ENCODE results near the gene PCDHA11. TPM values are rescaled to one million over a fixed set of nuclear protein-coding genes. Genes with fewer than 3 reads are reported as not detected.
"Not testable (repeated sequence)": the region's sequence is repeated elsewhere in the genome, so short reads cannot be mapped to it uniquely, and the experiment has no call there.

PCDHA11 gene
- total RNA-seq, 1 donor from 2014 or later, result not detected

DNA sequence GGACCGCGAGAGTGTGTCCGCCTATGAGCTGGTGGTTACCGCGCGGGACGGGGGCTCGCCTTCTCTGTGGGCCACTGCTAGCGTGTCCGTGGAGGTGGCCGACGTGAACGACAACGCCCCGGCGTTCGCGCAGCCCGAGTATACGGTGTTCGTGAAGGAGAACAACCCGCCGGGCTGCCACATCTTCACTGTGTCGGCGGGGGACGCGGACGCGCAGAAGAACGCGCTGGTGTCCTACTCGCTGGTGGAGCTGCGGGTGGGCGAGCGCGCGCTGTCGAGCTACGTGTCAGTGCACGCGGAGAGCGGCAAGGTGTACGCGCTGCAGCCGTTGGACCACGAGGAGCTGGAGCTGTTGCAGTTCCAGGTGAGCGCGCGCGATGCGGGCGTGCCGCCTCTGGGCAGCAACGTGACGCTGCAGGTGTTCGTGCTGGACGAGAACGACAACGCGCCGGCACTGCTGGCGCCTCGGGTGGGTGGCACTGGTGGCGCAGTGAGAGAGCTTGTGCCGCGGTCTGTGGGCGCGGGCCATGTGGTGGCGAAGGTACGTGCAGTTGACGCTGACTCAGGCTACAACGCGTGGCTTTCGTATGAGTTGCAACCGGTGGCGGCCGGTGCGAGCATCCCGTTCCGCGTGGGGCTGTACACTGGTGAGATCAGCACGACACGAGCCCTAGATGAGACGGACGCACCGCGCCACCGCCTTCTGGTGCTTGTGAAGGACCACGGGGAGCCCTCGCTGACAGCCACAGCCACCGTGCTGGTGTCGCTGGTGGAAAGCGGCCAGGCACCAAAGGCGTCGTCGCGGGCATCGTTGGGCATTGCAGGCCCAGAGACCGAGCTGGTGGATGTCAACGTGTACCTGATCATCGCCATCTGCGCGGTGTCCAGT lies 32.9 kb upstream of the PCDHA11 start:
- H3K4me1 Mint-ChIP-seq (ENCODE audit: low read depth), result no peaks in the 10 kb centered on the region
- intact Hi-C loops (cut with micrococcal nuclease), result no loop called here
- no peaks in the 10 kb centered on the region for H3K36me3 Mint-ChIP-seq (ENCODE audit: low read depth)
- DNase-seq (ENCODE audit: low spot score), result no peak
- H3K27me3 Mint-ChIP-seq (ENCODE audit: insufficient read depth), result no peaks in the 10 kb centered on the region
- no peak overlapping the region for H3K27ac Mint-ChIP-seq
- no peak overlapping the region for H3K4me3 Mint-ChIP-seq
- H3K9me3 Mint-ChIP-seq, result peaks cover 29% of the 10 kb centered on the region

GRCh38 chr5:140840978-140841962 lies 27.5 kb upstream of the PCDHA11 start, which contains the start of gene PCDHA8:
TSS of gene PCDHA8 (plus strand) at chr5:140841187. CDS start at chr5:140841322, 135 bp downstream.
- no peaks in the 10 kb centered on the region for H3K36me3 Mint-ChIP-seq (ENCODE audit: low read depth)
- no peaks in the 10 kb centered on the region for H3K27me3 Mint-ChIP-seq (ENCODE audit: insufficient read depth)
- peaks cover 27% of the 10 kb centered on the region for H3K9me3 Mint-ChIP-seq
- no peak within 1 kb of the TSS for H3K27ac Mint-ChIP-seq
- H3K4me1 Mint-ChIP-seq (ENCODE audit: low read depth), result no peaks in the 10 kb centered on the region
- intact Hi-C loops (cut with micrococcal nuclease), result loop anchor here (5.0 to 10.0 kb wide), 2 partner anchors 39 to 574 kb away; partner anchors contain the start of genes PCDHA3, PCDHGA10 and PCDHGB7
- no peak for DNase-seq (ENCODE audit: low spot score)
- H3K4me3 Mint-ChIP-seq, result no peak within 1 kb of the TSS

- Mint-ChIP-seq H3K27me3 (ENCODE audit: insufficient read depth) (no peaks in the 10 kb centered on the region), H3K36me3 (ENCODE audit: low read depth) (no peaks in the 10 kb centered on the region), H3K9me3 (peaks cover 33% of the 10 kb centered on the region), H3K4me1 (ENCODE audit: low read depth) (no peaks in the 10 kb centered on the region), H3K27ac (no peak overlapping the region), H3K4me3 (no peak overlapping the region)
- DNase-seq (ENCODE audit: low spot score), result no peak
- intact Hi-C loops (cut with micrococcal nuclease), result loop anchor here (5.0 to 10.0 kb wide), 2 partner anchors 41 to 572 kb away; partner anchors contain the start of genes PCDHA3, PCDHGA10 and PCDHGB7
Measured at GRCh38 chr5:140842798-140843733, 25.7 kb upstream of the PCDHA11 start.

GRCh38 chr5:140848139-140849102 lies 20.3 kb upstream of the PCDHA11 start, which contains the start of gene PCDHA9:
TSS of gene PCDHA9 (plus strand) at chr5:140848382. CDS start at chr5:140848496, 114 bp downstream.
- H3K4me3 Mint-ChIP-seq; DNase-seq (ENCODE audit: low spot score); H3K27me3 Mint-ChIP-seq (ENCODE audit: insufficient read depth); H3K27ac Mint-ChIP-seq; H3K36me3 Mint-ChIP-seq (ENCODE audit: low read depth); H3K4me1 Mint-ChIP-seq (ENCODE audit: low read depth): not testable (repeated sequence)
- H3K9me3 Mint-ChIP-seq, result peaks cover 17% of the 10 kb centered on the region
- intact Hi-C loops (cut with micrococcal nuclease), result loop anchor here (10.0 kb wide), 1 partner anchor 566 kb away; the partner anchor contains the start of genes PCDHGA10 and PCDHGB7

DNA sequence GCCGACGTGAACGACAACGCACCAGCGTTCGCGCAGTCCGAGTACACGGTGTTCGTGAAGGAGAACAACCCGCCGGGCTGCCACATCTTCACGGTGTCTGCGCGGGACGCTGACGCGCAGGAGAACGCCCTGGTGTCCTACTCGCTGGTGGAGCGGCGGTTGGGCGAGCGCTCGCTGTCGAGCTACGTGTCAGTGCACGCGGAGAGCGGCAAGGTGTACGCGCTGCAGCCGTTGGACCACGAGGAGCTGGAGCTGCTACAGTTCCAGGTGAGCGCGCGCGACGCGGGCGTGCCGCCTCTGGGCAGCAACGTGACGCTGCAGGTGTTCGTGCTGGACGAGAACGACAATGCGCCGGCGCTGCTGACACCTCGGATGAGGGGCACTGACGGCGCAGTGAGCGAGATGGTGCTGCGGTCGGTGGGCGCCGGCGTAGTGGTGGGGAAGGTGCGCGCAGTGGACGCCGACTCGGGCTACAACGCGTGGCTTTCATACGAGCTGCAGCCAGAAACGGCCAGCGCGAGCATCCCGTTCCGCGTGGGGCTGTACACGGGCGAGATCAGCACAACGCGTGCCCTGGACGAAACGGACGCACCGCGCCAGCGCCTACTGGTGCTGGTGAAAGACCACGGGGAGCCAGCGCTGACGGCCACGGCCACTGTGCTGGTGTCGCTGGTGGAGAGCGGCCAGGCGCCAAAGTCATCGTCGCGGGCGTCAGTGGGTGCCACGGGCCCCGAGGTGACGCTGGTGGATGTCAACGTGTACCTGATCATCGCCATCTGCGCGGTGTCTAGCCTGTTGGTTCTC lies 18.7 kb upstream of the PCDHA11 start:
- H3K4me1 Mint-ChIP-seq (ENCODE audit: low read depth); H3K27ac Mint-ChIP-seq: not testable (repeated sequence)

GRCh38 chr5:140855772-140856674 lies 12.7 kb upstream of the PCDHA11 start, which contains the start of gene PCDHA10:
TSS of gene PCDHA10 (plus strand) at chr5:140855897. CDS start at chr5:140856049, 152 bp downstream.
- no peaks in the 10 kb centered on the region for H3K4me1 Mint-ChIP-seq (ENCODE audit: low read depth)
- intact Hi-C loops (cut with micrococcal nuclease), result no loop called here
- H3K9me3 Mint-ChIP-seq, result peaks cover 29% of the 10 kb centered on the region

More for the DNA sequence above, 18.7 kb upstream of the PCDHA11 start:
- not testable (repeated sequence) for H3K27me3 Mint-ChIP-seq (ENCODE audit: insufficient read depth); H3K36me3 Mint-ChIP-seq (ENCODE audit: low read depth); DNase-seq (ENCODE audit: low spot score); H3K4me3 Mint-ChIP-seq
- intact Hi-C loops (cut with micrococcal nuclease), result loop anchor here (10.0 kb wide), 1 partner anchor 565 kb away; the partner anchor contains the start of genes PCDHGA10 and PCDHGB7
- peaks cover 22% of the 10 kb centered on the region for H3K9me3 Mint-ChIP-seq

GRCh38 chr5:140857177-140857986 lies 11.4 kb upstream of the PCDHA11 start:
- Mint-ChIP-seq H3K4me1 (ENCODE audit: low read depth) (no peaks in the 10 kb centered on the region), H3K27ac (no peak overlapping the region), H3K36me3 (ENCODE audit: low read depth) (no peaks in the 10 kb centered on the region), H3K27me3 (ENCODE audit: insufficient read depth) (peaks cover 4% of the 10 kb centered on the region), H3K9me3 (peaks cover 40% of the 10 kb centered on the region), H3K4me3 (no peak overlapping the region)
- intact Hi-C loops (cut with micrococcal nuclease), result no loop called here
- no peak for DNase-seq (ENCODE audit: low spot score)

More at GRCh38 chr5:140855772-140856674, 12.7 kb upstream of the PCDHA11 start, which contains the start of gene PCDHA10:
- no peak for DNase-seq (ENCODE audit: low spot score)
- Mint-ChIP-seq H3K27ac (no peak within 1 kb of the TSS), H3K27me3 (ENCODE audit: insufficient read depth) (peaks cover 4% of the 10 kb centered on the region), H3K36me3 (ENCODE audit: low read depth) (no peaks in the 10 kb centered on the region), H3K4me3 (no peak within 1 kb of the TSS)

GRCh38 chr5:140857987-140858240 lies 10.8 kb upstream of the PCDHA11 start:
- no peak overlapping the region for H3K4me3 Mint-ChIP-seq
- H3K9me3 Mint-ChIP-seq, result peaks cover 40% of the 10 kb centered on the region
- no peaks in the 10 kb centered on the region for H3K4me1 Mint-ChIP-seq (ENCODE audit: low read depth)
- intact Hi-C loops (cut with micrococcal nuclease), result no loop called here
- no peak for DNase-seq (ENCODE audit: low spot score)
- H3K27ac Mint-ChIP-seq, result no peak overlapping the region
- H3K36me3 Mint-ChIP-seq (ENCODE audit: low read depth), result no peaks in the 10 kb centered on the region
- peaks cover 4% of the 10 kb centered on the region for H3K27me3 Mint-ChIP-seq (ENCODE audit: insufficient read depth)

All from activated T-helper 1 cell treated with anti-CD3 and anti-CD28 coated beads, Interleukin-12 subunit alpha, Interleukin-12 subunit beta, Interleukin-2, Interleukin-4 antibody, amounts not matched to agents 30 ng/mL and 10 ng/mL and 1 ng/mL, durations not matched to agents 14 hours and 24 hours and 36 hours (primary cell).